H7 (cell line): ENCODE data around the gene SFT2D3. TPM values are rescaled to one million over a fixed set of nuclear protein-coding genes. Genes with fewer than 3 reads are reported as not detected.

Experiments used
- DNase-seq: peaks from one replicate; pipeline ENCODE4 v3.0.0; 2012
- H3K27me3 ChIP-seq: 2 replicates; pipeline ENCODE4 v1.6.0; 2011; ENCODE audit warnings: mild to moderate bottlenecking, low read length; ENCODE audit not compliant: control insufficient read depth, insufficient read depth
- H3K36me3 ChIP-seq: replicated peaks from 2 replicates; pipeline ENCODE4 v1.5.1; 2011; ENCODE audit warnings: low read length; ENCODE audit not compliant: control insufficient read depth, insufficient read depth
- H3K4me3 ChIP-seq: 2 replicates; pipeline ENCODE4 v1.5.1; 2011; ENCODE audit warnings: low read depth, mild to moderate bottlenecking, control low read depth, low read length, moderate library complexity; ENCODE audit not compliant: insufficient read depth
- total RNA-seq: library from RNA; depleted of rRNA; stranded (reverse); fragments of >200 nt; shearing (Covaris generic); gene quantifications from 2 replicates; pipeline ENCODE4 v1.2.3, GENCODE V29; 2014

SFT2D3 gene
- total RNA-seq, 1 experiment from 2014 or later = 10.5 TPM

- no peak for DNase-seq
- Histone ChIP-seq H3K36me3 (no peaks in the 10 kb centered on the region), H3K4me3 (no peak overlapping the region), H3K27me3 (peaks cover 11% of the 10 kb centered on the region; the same call in 1 of the 2 replicates)
These were observed 41.1 kb upstream of the SFT2D3 start for GRCh38 chr2:127660291-127660578.

- Histone ChIP-seq H3K36me3 (no peaks in the 10 kb centered on the region), H3K4me3 (no peak overlapping the region), H3K27me3 (peaks cover 12% of the 10 kb centered on the region; the same call in 1 of the 2 replicates)
- no peak for DNase-seq
These were observed 40.1 kb upstream of the SFT2D3 start for GRCh38 chr2:127661072-127661649.

DNA sequence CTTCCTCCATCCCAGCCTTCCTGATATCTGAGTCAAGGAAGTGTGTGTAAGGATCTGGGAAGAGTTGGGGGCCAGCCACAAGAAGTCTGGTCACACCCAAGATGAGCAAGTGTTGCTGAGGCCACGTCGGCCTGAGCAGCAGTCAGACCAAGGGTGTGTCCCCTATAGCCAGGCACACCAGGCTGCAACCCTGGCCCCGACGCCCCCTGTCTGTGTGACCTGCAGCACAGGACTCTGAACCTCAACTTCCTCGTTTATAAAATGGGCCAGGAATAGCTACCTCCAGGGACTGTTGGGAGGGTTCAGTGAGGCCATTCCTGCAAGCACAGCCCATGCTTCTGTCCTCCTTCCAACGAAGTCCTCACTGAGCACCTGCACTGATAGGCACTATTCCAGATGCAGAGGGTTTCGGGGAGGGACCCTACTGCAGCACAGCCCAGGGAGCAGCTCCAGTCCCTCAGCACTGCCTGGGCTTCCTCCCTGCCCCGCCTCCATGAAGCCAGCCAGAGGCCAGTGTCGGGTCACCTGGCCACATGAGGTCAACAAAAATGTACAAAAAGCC is 39.3 kb upstream of the SFT2D3 start:
- Histone ChIP-seq H3K4me3 (no peak overlapping the region), H3K36me3 (no peaks in the 10 kb centered on the region), H3K27me3 (peaks cover 12% of the 10 kb centered on the region; the same call in 1 of the 2 replicates)
- DNase-seq = no peak

GRCh38 chr2:127662937-127663565 is 38.2 kb upstream of the SFT2D3 start:
- no peaks in the 10 kb centered on the region for H3K36me3 ChIP-seq
- DNase-seq = no peak
- peaks cover 12% of the 10 kb centered on the region; the same call in 1 of the 2 replicates for H3K27me3 ChIP-seq
- H3K4me3 ChIP-seq = no peak overlapping the region

DNA sequence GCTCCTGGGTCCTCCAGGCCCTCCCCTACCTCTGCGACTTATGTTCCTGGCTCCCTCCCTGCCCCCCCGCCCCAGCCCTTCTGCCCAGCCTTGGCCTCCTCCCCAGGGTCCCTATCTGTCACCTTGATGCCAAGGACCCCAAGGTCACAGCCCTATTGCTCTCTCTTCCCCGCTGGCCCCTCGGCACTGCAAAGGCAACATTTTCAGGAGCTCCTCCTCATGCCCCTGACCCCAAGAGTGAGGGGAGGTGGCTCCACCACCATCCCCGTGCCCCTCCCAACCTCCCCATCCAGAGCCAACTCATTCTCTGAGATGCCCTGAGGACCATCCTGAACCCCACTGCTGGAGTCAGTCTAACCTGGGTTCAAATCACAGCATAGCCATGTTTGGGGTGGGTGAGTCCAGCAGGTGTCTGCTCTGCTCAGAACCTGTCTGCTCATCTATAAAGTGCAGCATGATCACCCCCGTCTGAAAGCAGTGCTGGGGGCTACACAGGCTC is 37.7 kb upstream of the SFT2D3 start:
- peaks cover 12% of the 10 kb centered on the region; the same call in 1 of the 2 replicates for H3K27me3 ChIP-seq
- no peak overlapping the region; the same call in 1 of the 2 replicates for H3K4me3 ChIP-seq
- no peaks in the 10 kb centered on the region for H3K36me3 ChIP-seq
- DNase-seq = no peak

- Histone ChIP-seq H3K4me3 (peak overlapping the region; percentile 24; the same call in 1 of the 2 replicates), H3K27me3 (peaks cover 12% of the 10 kb centered on the region; the same call in 1 of the 2 replicates), H3K36me3 (no peaks in the 10 kb centered on the region)
- peak; percentile 88 for DNase-seq
These were observed 37.0 kb upstream of the SFT2D3 start for GRCh38 chr2:127664065-127664894.

DNA sequence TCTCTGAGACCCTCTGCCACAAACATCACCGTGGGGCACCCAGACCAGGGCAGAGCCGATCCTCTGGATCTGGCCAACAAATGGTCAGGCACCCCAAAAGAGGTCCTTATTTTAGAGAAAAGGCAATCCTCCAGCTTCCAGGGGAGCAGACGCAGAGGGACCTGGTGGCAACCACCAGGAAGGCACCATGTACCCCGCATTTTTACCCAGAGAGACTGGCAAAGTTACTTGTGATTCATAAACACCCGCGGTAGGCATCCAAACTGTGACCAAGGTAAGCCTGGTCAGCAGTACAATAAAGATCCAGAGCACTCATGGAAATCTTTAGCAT is 36.4 kb upstream of the SFT2D3 start:
- DNase-seq = no peak
- no peaks in the 10 kb centered on the region for H3K36me3 ChIP-seq
- no peak overlapping the region; the same call in 1 of the 2 replicates for H3K4me3 ChIP-seq
- H3K27me3 ChIP-seq = peaks cover 12% of the 10 kb centered on the region; the same call in 1 of the 2 replicates

DNA sequence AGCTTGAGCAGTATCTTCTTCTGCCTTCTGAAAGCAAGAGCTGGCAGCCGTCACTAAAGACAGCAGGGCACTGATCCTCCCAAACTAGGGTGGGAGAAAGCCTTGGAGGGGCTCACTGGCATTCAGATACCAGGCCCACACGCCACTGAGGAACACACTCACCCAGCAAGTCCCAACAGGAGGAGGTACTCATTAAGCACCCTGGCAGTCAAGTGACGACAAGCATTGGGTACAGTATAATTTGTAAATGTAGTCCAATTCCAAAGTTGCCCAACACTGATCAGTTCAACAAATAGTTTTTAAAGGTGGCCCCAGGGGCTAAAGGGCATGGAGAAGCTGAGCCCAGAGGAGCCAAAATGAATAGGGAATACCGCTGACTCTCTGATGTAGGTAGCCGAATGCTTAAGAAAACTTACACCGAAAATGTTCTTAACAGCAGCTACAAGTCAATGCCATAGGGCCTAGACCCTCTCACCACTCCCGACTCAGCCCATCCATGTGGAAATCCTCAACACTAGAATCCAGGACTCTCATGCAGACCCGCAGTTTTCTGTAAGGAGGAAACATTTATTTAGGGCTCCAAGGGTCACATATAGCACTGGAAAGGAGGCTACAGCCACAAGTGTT is 35.9 kb upstream of the SFT2D3 start:
- H3K36me3 ChIP-seq = no peaks in the 10 kb centered on the region
- peak; percentile 35 for DNase-seq
- H3K4me3 ChIP-seq = no peak overlapping the region
- H3K27me3 ChIP-seq = peaks cover 12% of the 10 kb centered on the region; the same call in 1 of the 2 replicates

DNA sequence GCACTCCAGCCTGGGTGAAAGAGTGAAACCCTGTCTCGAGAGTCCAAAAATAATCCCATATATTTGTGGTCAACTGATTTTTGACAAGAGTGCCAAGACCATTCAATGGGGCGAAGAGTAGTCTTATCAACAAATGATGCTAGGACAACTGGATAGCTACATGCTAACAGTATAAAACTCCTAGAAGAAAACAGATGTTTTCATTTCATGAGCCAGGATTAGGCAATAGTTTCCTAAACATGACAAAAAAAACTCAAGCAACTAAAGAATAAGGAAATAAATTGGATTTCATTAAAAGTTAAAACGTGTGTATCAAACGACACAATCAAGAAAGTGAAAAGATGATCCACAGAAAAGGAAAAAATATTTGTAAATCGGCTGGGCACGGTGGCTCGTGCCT is 32.2 kb upstream of the SFT2D3 start:
- H3K27me3 ChIP-seq = peaks cover 17% of the 10 kb centered on the region
- DNase-seq = no peak
- H3K36me3 ChIP-seq = no peaks in the 10 kb centered on the region
- no peak overlapping the region for H3K4me3 ChIP-seq

GRCh38 chr2:127670055-127670956 is 31.0 kb upstream of the SFT2D3 start:
- DNase-seq = no peak
- H3K27me3 ChIP-seq = peaks cover 18% of the 10 kb centered on the region
- no peaks in the 10 kb centered on the region for H3K36me3 ChIP-seq
- no peak overlapping the region for H3K4me3 ChIP-seq

- H3K36me3 ChIP-seq = no peaks in the 10 kb centered on the region
- no peak for DNase-seq
- H3K4me3 ChIP-seq = no peak overlapping the region
- H3K27me3 ChIP-seq = peaks cover 24% of the 10 kb centered on the region
These were observed 30.4 kb upstream of the SFT2D3 start for GRCh38 chr2:127670957-127671290.

DNA sequence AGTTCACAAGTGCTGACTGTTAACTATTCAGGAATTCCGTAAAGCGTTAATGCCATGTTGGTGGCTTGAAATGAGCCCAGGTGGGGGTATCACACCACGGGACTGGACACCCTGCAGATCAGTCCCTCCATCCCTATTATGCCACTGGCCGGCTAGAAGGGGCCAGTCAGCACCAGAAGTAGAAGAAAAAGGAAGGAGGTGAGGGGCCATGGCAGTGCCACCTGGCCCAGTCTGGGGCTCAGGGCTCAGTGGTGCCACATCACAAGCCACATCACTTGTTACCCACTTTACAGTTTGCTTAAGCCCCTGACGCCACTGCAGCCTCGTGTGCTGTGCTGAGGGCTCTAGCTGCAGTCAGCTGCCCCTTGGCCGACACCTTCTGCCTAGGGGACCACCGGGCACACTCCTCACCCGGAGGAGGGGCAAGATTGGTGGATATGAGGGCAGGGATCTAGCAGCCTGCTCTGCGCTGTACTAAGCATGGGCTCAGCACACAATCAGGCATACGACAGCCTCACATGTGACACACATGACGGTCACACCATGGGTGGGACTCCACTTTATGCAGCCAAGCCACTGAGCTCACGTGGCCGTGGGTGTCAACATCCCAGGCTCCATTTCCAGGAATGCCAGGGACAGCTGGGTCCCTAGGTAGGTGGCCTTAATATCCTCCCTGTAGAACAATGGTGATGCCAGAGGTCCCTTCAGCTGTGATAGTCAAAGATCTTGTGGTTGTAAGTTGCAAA is 29.6 kb upstream of the SFT2D3 start:
- DNase-seq = peak; percentile 29
- Histone ChIP-seq H3K27me3 (peaks cover 30% of the 10 kb centered on the region), H3K4me3 (no peak overlapping the region), H3K36me3 (no peaks in the 10 kb centered on the region)
